Measurements from ENCODE around the gene SAMD11. TPM values are rescaled to one million over a fixed set of nuclear protein-coding genes. Genes with fewer than 3 reads are reported as not detected.

SAMD11 gene
- total and polyA plus RNA-seq, 4 donors = 0.51 to 4.1 (median 1.3) TPM

DNA sequence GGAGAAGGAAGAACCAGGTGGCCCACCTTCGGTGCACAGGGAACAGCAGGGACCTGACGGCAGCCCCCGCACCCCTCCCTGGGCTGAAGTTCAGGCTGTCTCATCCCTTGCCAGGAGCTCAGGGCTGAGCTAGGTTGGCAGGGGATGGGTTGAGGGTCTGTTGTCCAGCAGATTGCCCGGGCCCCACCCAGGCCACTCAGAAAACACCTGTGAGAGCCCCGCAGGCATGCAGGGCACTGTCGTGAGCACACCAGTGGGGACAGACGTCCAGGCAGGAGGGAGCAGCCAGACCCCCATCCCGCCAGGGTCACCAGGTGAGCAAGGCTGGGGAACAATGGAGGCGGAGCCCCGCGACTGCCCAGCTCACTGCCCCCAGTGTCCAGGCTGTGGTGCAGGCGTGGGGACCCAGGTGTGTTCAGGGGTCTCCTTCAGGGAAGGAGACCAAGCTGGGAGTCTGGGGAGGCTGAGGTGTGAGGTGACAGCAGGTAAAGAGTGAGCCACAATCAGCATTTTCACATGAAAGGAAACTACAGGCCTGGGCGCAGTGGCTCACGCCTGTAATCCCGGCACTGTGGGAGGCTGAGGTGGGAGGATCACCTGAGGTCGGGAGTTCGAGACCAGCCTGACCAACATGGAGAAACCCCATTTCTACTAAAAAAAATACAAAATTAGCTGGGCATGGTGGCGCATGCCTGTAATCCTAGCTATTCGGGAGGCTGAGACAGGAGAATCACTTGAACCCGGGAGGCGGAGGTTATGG is 9.4 kb upstream of the SAMD11 start:
- DNase-seq (ENCODE audit: low spot score) = no peak
- Histone ChIP-seq H3K4me3 (ENCODE audit: low read depth in 1 of 3, low read length in 3 of 3) (no peak overlapping the region), H3K27me3 (ENCODE audit: control insufficient read depth in 4 of 4, insufficient read depth in 4 of 4, low read length in 3 of 4) (no peaks in the 10 kb centered on the region), H3K9me3 (ENCODE audit: control insufficient read depth in 4 of 4, low read length in 3 of 4) (no peaks in the 10 kb centered on the region), H3K27ac (ENCODE audit: low read depth in 1 of 2, low read length in 2 of 2) (no peak overlapping the region), H3K4me1 (ENCODE audit: control insufficient read depth in 4 of 4, insufficient read depth in 4 of 4, low read length in 3 of 4) (peaks cover 9 to 15% (median 13%) of the 10 kb centered on the region in 4 donors), H3K9ac (ENCODE audit: low read depth in 1 of 2, low read length in 2 of 2) (no peak overlapping the region), H3K36me3 (ENCODE audit: control insufficient read depth in 4 of 4, insufficient read depth in 3 of 4, low read depth in 1 of 4, low read length in 3 of 4) (no peaks in the 10 kb centered on the region)
- TF ChIP-seq RXRA (IDR thresholded peaks at IDR 0.05) (no peak), YY1 (IDR thresholded peaks at IDR 0.05) (no peak), GABPA (IDR thresholded peaks at IDR 0.05 in 1 of 2, conservative IDR thresholded peaks at IDR 0.05 in 1 of 2) (no peak), HNF4A (conservative IDR thresholded peaks at IDR 0.05) (no peak), RAD21 (IDR thresholded peaks at IDR 0.05) (no peak), NR2F2 (IDR thresholded peaks at IDR 0.05) (no peak), HNF4G (IDR thresholded peaks at IDR 0.05) (no peak), EGR1 (IDR thresholded peaks at IDR 0.05; ENCODE audit: low read depth in 2 of 2) (no peak), FOXA2 (IDR thresholded peaks at IDR 0.05) (no peak), SP1 (IDR thresholded peaks at IDR 0.05) (no peak)
- TF ChIP-seq, protein P1, sequence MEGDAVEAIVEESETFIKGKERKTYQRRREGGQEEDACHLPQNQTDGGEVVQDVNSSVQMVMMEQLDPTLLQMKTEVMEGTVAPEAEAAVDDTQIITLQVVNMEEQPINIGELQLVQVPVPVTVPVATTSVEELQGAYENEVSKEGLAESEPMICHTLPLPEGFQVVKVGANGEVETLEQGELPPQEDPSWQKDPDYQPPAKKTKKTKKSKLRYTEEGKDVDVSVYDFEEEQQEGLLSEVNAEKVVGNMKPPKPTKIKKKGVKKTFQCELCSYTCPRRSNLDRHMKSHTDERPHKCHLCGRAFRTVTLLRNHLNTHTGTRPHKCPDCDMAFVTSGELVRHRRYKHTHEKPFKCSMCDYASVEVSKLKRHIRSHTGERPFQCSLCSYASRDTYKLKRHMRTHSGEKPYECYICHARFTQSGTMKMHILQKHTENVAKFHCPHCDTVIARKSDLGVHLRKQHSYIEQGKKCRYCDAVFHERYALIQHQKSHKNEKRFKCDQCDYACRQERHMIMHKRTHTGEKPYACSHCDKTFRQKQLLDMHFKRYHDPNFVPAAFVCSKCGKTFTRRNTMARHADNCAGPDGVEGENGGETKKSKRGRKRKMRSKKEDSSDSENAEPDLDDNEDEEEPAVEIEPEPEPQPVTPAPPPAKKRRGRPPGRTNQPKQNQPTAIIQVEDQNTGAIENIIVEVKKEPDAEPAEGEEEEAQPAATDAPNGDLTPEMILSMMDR (IDR thresholded peaks at IDR 0.05; ENCODE audit: low read depth, low read length, missing input control) = no peak
- TF ChIP-seq, protein P2, sequence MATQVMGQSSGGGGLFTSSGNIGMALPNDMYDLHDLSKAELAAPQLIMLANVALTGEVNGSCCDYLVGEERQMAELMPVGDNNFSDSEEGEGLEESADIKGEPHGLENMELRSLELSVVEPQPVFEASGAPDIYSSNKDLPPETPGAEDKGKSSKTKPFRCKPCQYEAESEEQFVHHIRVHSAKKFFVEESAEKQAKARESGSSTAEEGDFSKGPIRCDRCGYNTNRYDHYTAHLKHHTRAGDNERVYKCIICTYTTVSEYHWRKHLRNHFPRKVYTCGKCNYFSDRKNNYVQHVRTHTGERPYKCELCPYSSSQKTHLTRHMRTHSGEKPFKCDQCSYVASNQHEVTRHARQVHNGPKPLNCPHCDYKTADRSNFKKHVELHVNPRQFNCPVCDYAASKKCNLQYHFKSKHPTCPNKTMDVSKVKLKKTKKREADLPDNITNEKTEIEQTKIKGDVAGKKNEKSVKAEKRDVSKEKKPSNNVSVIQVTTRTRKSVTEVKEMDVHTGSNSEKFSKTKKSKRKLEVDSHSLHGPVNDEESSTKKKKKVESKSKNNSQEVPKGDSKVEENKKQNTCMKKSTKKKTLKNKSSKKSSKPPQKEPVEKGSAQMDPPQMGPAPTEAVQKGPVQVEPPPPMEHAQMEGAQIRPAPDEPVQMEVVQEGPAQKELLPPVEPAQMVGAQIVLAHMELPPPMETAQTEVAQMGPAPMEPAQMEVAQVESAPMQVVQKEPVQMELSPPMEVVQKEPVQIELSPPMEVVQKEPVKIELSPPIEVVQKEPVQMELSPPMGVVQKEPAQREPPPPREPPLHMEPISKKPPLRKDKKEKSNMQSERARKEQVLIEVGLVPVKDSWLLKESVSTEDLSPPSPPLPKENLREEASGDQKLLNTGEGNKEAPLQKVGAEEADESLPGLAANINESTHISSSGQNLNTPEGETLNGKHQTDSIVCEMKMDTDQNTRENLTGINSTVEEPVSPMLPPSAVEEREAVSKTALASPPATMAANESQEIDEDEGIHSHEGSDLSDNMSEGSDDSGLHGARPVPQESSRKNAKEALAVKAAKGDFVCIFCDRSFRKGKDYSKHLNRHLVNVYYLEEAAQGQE (IDR thresholded peaks at IDR 0.05) = no peak
- TF ChIP-seq, protein P3, sequence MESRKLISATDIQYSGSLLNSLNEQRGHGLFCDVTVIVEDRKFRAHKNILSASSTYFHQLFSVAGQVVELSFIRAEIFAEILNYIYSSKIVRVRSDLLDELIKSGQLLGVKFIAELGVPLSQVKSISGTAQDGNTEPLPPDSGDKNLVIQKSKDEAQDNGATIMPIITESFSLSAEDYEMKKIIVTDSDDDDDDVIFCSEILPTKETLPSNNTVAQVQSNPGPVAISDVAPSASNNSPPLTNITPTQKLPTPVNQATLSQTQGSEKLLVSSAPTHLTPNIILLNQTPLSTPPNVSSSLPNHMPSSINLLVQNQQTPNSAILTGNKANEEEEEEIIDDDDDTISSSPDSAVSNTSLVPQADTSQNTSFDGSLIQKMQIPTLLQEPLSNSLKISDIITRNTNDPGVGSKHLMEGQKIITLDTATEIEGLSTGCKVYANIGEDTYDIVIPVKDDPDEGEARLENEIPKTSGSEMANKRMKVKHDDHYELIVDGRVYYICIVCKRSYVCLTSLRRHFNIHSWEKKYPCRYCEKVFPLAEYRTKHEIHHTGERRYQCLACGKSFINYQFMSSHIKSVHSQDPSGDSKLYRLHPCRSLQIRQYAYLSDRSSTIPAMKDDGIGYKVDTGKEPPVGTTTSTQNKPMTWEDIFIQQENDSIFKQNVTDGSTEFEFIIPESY (IDR thresholded peaks at IDR 0.05) = no peak
- TF ChIP-seq, protein P4, sequence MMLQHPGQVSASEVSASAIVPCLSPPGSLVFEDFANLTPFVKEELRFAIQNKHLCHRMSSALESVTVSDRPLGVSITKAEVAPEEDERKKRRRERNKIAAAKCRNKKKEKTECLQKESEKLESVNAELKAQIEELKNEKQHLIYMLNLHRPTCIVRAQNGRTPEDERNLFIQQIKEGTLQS (IDR thresholded peaks at IDR 0.05) = no peak
- 88% methylated on average over 21 of the region's 21 CpGs for WGBS

DNA sequence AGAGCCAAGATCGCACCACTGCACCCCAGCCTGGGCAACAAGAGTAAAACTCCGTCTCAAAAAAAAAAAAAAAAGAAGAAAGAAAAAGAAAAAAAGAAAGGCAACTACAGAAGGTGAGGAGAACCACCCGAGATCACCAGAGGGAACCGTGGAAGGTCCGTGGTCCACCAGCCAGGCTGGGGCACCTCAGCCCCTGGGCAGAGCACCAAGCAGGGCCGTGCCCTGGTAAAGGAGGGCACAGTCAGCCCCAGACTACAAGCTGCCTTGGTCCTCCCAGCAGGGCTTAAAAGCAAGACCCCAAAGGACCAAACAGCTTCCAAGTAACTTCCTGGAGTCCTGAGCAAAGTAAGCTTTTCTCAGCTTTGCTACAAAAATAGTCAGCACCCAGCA is 8.8 kb upstream of the SAMD11 start:
- H3K27me3 ChIP-seq (ENCODE audit: control insufficient read depth in 4 of 4, insufficient read depth in 4 of 4, low read length in 3 of 4) = no peaks in the 10 kb centered on the region
- no peak for DNase-seq (ENCODE audit: low spot score)
- peaks cover 9 to 15% (median 13%) of the 10 kb centered on the region in 4 donors for H3K4me1 ChIP-seq (ENCODE audit: control insufficient read depth in 4 of 4, insufficient read depth in 4 of 4, low read length in 3 of 4)
- H3K9ac ChIP-seq (ENCODE audit: low read depth in 1 of 2, low read length in 2 of 2) = no peak overlapping the region
- no peaks in the 10 kb centered on the region for H3K9me3 ChIP-seq (ENCODE audit: control insufficient read depth in 4 of 4, low read length in 3 of 4)
- WGBS = 81% methylated on average over 6 of the region's 6 CpGs
- H3K27ac ChIP-seq (ENCODE audit: low read depth in 1 of 2, low read length in 2 of 2) = no peak overlapping the region
- no peaks in the 10 kb centered on the region for H3K36me3 ChIP-seq (ENCODE audit: control insufficient read depth in 4 of 4, insufficient read depth in 3 of 4, low read depth in 1 of 4, low read length in 3 of 4)
- no peak overlapping the region for H3K4me3 ChIP-seq (ENCODE audit: low read depth in 1 of 3, low read length in 3 of 3)
- no peak for TF ChIP-seq SP1 (IDR thresholded peaks at IDR 0.05)
- TF ChIP-seq TAF1 (conservative IDR thresholded peaks at IDR 0.05) = no peak
- no peak for TF ChIP-seq HNF4A (conservative IDR thresholded peaks at IDR 0.05)
- TF ChIP-seq JUND (IDR thresholded peaks at IDR 0.05) = no peak
- TF ChIP-seq YY1 (IDR thresholded peaks at IDR 0.05) = no peak
- TF ChIP-seq, protein P4 (IDR thresholded peaks at IDR 0.05) = no peak
- TF ChIP-seq FOXA1 (IDR thresholded peaks at IDR 0.05) = no peak
- TF ChIP-seq, protein P5, sequence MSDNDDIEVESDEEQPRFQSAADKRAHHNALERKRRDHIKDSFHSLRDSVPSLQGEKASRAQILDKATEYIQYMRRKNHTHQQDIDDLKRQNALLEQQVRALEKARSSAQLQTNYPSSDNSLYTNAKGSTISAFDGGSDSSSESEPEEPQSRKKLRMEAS (IDR thresholded peaks at IDR 0.05) = no peak
- TF ChIP-seq RXRA (IDR thresholded peaks at IDR 0.05) = no peak
- no peak for TF ChIP-seq GABPA (IDR thresholded peaks at IDR 0.05 in 1 of 2, conservative IDR thresholded peaks at IDR 0.05 in 1 of 2)
- no peak for TF ChIP-seq HNF4G (IDR thresholded peaks at IDR 0.05)
- no peak for TF ChIP-seq RAD21 (IDR thresholded peaks at IDR 0.05)
- TF ChIP-seq FOXA2 (IDR thresholded peaks at IDR 0.05) = no peak
- TF ChIP-seq, protein P1 (IDR thresholded peaks at IDR 0.05; ENCODE audit: low read depth, low read length, missing input control) = no peak
- no peak for TF ChIP-seq NR2F2 (IDR thresholded peaks at IDR 0.05)
